Amniotic epithelial cell (primary cell): ENCODE data around the gene PVALEF.

Experiments used
- DNase-seq: peaks from one replicate; pipeline ENCODE4 v3.0.0-alpha.2; 2010; ENCODE audit warnings: low read depth

The PVALEF gene

DNA sequence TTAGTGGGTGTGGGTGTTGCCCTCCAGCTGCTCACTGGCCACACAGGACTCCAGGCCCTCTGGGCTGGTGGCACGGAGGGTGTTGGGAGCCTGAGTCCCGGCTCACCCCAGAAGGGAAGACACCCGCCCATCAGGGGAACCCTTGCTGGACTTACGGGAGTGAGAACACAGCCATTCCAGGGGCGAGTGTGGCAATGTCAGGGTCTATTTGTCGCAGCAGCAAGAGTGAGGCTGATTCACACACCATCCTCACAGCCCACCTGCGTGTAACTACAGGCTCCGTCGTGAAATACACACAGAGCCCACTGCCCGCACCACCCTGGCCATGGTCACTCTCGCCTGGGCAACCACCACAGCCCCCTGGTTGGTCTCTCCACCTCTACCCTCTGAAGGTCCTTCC lies 18.5 kb downstream of the PVALEF start:
- no peak for DNase-seq

DNA sequence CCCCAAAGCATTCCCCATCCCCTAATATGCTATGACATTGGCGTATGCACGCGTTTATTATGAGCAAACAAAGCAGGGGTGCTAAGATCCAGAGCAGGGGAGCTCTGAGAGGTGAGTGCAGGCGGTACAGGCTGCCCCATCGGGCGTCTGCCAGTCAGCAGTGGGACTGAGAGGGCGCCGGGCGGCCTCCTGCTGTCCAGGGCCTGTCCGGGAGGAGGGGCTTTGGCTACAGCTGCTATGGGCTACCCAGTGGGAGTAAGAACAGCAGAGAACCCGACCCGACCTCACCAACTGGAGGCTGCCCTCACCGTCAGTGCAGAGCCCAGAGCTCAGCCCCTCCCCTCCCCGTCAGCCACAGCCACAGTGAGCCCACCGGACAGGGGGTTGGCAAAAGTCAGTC lies 19.2 kb downstream of the PVALEF start:
- no peak for DNase-seq

DNA sequence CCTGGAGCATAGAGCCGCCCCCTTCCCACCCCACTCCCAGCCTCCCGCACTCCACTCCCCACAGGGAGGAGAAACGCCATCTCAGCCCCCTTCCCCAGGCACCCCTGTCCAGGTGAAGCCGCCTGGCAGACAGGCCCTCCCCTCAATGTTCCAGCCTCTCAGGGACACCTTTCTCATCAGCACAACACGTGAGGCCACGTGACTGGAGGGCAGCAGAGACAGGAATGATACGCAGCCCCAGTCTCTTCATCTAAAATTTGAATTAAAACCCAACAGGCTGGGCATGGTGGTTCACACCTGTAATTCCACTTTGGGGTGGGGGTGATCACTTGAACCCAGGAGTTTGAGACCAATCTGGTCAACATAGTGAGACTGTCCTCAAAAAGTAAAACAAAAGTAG lies 20.9 kb downstream of the PVALEF start:
- DNase-seq = no peak

DNA sequence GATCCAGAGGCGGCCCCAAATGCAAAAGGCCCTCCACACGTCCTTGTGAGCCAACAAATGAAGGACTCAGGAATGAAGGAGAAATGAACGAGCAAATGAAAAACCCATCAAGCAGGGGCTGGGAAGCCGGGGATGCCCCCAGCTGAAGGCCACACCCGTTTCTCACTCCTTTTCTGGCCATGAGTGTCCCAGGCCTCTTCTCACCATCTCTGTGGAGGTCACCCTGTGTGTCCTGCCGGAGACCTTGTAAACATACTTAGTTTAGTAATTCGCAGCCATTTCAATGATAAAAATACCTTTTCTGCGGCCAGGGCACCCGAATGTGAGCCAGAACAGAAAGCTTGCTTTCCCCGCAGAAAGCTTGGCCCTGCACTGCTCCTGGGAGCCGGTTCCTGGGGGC lies 21.8 kb downstream of the PVALEF start:
- no peak for DNase-seq

DNA sequence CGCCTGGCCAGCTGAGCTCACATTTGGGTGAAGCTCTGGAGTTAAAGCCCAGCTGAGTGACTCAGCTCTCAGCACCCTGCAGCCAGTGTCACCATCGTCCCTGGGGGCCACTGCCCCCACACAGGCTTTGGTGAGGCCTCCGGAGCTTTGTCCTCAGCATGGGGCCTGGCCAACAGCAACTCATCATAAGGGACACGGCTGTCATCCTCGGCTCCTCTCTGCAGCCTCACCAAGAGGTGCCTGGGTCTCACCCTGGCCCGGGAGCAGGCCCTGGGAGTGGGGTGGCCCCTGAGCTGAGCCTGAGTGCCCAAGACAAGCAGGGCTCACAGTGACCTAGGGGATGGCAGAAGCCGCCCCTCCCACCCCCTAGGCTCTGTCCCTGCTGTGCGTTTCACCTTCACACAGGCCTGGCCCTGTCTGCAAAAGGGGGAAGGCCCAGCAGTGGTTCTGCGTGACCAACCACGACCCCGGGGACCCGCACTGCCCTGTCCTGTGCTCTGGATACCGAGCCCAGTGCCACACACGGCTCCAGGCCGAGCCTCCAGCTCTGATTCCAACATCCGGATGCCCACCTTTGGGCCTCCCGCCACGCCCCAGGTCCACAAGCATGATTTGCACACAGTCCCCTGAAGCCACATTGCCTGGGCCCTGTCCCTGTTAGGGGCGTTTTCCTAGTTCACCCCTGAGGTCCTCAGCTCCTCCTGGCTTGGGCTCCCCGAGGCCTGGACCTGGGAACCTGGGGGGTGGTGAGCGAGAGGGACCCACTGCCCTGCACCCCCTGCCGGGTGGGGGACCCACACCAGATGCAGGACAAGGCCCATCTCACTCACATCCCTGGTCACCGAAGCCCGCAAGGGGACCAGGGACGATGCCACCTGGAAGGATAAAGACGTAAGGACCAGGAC lies 22.5 kb downstream of the PVALEF start:
- no peak for DNase-seq

DNA sequence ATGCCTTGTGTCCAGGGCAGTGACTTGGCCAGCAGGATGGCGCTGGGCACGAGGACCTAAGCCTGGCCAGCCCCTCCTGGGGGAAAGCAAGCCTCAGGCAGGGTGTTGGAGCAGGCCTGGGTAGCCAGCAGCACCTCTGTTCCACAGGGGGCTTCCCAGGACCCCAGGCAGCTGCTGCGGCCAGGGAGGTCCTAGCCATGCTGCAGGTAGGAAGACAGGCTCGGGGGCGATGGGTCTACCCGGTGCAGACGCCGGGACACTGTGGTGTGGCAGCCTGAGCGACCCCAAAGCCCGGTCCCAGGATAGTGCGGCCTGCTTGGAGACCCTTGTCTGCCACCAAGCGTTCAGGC lies 23.2 kb downstream of the PVALEF start:
- DNase-seq = no peak

DNA sequence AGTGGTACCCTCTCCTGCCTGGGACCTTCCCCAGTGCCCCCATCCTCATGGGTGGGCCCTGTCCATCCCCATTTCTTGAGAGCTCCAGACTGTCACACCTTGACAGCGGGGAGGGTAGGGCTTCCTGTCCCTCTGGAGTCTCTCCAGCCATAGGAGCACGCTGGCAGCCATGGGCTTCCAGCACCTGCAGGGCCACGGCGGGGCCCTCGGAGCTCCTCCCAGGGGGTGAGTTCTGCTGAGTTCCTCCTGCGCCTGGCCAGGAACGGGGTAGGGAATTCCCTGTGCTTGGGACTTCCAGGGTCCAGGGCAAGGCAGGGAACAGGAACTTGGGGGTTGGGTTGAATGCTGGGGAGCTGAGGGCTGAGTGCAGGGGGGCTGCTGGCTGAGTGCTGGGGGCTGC lies 23.7 kb downstream of the PVALEF start:
- DNase-seq = no peak

DNA sequence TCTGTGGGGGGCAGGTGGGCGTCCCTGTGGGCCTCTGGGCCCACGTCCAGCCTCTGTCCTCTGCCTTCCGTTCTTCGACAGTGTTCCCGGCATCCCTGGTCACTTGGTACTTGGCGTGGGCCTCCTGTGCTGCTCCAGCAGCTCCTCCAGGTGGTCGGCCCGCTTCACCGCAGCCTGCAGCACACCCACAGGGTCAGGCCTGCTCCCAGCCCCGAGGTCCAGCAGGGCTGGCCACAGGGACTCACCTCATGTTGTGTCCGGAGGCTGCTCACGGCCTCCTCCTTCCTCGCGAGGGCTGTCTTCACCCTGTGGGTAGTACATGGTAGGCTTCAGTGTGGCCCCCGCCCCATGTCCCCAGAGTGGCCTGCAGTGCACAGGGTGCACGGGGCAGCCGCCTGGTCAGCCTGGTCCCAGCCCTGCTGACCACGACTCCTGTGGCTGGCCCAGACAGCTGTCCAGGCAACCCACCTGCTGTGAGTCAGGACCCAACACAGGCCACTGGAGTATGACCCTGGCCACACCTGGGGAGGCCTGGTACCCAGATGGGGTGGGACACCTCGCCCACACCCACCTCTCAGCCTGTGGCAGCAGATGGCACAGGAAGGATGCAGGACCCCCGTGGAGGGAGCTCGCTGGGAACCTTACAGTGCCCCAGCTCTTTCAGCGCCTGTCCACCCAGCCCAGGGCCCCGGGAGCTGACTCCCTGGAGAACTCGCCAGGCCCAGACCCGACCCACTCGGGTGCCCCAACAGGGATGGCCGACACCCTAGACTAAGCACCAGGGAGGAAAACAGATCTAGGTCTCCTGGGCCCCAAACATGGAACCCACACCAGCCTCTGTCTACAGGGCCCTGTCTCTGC lies 24.6 kb downstream of the PVALEF start:
- DNase-seq = no peak

DNA sequence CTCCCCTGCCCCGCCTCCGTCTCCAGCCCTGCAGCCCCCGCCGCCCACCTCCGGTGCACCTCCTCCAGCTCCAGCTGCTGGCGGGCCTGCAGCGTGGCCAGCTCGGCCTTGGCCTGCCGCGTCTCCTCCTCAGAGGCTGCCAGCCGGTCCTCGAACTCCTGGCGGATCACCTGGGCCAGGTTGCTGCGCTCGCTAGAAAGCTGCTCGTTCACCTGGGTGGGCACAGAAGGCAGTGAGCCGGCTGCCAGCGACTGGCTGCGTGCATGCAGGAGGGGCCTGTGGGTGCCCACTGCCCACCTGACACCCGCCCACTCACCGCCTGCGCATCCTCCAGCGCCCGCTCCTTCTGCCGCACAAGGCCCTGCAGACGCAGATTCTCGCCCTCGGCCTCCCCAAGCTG lies 25.3 kb downstream of the PVALEF start:
- no peak for DNase-seq

DNA sequence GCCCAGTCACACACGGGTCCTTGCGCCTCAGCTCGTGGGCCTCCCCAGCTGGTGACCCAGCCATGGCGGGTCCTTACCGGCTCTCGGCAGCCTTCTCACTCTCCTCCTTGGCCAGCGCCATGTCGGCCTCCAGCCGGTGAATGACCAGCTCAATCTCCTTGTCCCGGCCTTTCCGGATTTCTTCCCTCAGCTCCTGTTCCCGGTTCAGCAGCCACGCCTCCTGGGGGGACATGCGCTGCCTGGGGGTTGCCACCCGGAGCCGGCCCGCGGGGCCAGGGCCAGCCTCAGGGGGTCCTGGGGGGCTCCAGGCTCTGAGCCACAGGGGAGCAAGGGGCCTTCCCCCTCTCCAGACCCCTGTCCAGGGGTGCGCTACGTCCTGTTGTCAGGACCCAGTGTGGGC lies 25.8 kb downstream of the PVALEF start:
- DNase-seq = no peak

DNA sequence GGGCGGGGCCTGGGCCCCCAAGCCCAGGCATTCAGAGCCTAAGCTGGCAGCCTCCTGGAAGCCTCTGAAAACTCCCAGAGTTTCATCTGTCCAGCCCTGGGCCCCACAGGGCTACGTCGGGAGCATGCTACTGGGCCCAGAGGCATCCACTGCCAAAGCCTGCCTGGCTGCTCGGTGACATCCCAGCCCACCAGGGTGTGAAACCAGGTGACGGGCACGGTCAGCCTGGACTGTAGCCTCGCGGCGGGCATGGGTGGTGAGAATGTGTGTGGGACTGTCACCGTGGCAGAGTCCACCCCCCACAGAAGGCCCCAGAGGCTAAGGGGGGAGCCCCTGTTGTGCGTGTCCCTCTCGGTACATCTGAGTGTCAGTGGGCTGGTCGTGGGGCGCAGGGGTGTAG lies 26.3 kb downstream of the PVALEF start:
- no peak for DNase-seq

DNA sequence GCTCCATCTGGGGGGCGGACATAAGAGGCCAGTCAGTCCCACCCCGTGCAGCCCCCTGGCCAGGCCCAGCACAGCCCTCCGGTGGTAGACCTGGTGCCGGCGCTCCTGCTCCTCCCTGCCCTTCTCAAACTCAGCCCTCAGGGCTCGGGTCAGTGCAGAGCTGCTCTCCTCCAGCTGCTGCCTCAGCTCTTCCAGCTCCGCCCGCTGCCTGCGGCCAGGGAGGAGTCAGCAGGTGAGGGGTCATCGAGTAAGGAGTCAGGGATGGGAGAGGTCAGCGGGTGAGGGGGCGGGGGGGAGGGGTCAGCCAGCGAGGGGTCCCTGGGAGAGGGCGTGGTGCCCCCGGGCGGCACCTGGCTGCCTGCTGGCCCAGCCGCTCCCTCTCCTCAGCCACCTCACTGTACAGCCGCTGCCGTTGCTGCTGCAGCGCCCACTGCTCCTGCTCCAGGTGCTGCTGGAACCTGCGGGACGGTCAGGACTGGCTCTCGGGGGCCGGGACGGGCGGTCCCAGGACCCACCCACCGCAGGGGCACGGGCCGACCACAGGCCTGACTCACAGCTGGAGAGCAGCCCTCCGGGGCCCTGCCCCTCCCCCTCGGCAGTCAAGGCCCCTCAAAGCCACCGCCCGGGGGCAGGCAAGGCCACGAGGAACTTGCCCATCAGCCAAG lies 27.2 kb downstream of the PVALEF start:
- DNase-seq = no peak

DNA sequence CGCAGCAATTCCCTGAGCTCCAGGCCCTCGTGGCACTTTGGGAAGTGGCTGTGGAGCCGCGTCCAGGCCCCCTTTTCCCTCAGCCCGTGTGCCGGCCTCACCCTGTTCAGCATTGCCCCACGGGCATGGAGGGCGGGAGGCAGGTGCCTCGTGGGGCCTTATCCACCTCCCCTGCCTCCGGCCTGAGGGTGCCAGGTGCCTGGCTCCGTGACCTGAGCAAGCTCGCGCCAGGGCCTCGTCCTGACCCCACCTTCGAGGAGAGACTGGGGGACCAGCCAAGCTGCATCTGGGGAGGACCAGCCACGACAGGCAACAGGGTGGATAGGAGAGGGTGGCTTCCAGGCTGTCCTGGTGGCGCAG lies 27.7 kb downstream of the PVALEF start:
- DNase-seq = no peak

DNA sequence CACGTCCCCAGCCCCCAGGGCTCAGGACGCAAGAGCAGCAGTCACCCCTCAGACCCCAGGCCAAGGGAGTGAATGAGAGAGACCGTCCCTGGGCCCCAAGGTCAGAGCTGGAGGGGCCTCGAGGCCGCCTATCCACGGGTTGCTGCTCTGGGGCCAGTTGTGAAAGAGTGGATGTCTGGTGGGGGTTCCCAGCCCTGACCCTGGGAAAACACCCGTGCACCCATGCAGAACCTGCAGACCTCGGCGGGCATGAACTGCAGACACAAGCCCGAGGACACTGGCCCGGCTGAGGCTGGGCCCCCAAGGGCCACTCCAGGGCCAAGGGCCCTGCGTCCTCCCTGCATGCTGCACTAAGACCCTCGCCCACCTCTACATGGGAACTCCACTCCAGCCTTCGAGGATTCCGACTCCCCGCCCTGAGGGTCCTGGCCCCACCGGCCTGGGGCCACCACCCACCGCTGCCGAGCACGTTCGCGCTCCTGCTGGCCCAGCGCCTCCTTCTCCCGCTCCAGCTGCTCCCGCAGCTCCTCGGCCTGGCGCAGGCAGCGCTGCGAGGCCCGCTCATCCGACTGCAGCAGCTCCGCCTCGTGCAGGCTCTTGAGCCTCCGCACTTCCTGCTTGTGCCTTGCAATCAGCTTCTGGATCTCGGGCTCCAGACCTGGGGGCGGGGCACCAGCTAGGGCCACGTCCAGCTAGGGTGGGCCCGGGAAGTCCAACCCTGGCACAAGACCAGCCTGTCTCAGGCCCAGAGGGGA lies 28.3 kb downstream of the PVALEF start:
- DNase-seq = peak; percentile 33

DNA sequence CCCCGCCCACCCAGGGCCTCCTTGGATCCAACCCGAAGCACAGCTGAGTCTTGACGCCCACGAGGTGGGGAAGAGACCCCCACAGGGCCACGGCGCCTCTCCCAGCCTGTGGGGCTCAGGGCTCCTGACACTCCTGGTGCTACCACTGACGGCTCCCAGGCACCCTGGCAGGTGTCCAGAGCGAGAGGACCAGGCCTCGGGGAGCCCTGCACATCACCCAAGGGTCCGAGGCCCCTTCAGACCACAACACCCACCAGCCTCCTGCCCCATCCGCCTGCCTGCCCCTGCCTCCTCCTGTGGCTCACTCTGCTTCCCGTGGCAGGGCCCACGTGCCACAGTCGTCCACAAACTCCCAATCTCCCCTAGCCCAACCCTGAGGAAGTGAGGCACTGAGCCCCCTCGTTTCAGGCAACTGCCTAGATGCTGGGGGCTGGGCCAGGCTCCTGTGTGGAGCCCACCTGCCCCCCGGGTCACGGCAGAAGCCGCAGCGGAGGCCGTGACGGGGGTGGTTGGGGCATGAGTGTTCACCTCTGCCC lies 29.0 kb downstream of the PVALEF start:
- no peak for DNase-seq

DNA sequence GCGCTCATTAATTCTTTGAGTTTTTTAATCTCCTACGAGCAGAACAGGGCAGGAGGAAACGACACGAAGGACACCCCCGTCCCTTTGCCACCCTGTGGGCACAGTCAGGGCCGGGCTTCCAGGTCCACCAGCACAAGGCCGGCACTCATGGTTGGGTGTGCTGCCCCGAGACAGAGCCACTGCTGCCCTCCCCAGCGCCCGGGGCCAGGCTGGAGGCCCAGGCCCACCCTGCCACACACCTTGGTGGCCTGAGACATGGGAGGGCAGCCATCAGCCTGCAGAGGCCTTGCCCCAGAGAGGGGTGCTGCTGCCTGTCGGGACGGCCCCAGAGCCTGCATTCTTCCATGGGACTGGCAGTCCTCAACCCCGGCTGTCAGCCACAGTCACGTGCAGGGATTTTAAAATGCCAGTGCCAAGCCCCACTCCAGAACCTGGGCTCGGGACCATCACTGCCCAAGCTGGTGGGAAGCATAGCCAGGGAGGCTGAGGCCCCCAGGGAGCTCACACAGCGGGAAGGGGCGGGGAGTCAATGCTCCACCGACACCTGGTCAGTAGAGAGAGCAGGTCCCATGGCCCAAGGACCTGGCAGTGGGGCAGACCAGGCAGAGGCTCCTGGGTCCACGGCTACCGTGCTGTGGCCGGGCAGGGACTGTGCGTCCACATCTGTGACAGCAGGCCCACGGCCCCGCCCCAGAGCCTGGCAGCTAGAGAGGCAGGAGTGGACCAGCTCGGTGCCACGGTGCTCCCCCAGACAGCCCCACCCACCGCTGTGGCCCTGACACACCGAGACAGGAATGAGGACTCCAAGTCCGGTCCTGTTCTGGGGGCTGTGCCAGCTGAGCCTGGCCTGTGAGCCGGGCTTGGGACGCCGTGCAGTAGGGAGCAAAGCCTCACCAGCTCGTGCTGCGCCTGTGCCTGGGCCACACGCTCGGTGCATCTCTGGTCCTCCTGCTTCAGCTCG lies 29.9 kb downstream of the PVALEF start:
- no peak for DNase-seq

DNA sequence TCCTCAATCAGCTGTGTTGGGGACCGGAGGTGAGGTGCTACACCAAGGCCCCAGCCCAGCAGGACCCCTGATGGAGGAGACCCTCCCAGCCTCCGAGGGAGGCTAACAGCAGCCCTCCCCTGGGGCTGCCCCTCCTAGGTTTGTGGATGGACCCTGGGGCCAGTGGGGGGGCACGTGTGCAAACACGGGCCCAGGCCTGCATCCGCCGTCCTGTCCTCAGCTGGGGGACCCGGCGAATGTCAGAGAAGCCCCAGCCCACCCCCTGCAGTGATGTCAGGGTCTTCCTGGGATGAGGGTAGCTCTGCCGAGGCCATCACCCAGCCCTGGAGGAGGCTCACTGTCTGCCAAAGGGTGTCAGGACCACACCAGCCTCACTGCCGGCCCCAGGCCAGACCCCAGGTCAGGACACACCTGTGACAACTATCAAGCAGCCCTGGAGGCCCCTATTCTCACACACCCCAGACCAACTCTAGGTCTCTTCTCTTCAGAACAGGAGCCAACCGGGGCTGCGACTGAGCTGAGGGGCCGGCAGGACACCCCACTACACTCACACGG lies 30.7 kb downstream of the PVALEF start:
- no peak for DNase-seq

DNA sequence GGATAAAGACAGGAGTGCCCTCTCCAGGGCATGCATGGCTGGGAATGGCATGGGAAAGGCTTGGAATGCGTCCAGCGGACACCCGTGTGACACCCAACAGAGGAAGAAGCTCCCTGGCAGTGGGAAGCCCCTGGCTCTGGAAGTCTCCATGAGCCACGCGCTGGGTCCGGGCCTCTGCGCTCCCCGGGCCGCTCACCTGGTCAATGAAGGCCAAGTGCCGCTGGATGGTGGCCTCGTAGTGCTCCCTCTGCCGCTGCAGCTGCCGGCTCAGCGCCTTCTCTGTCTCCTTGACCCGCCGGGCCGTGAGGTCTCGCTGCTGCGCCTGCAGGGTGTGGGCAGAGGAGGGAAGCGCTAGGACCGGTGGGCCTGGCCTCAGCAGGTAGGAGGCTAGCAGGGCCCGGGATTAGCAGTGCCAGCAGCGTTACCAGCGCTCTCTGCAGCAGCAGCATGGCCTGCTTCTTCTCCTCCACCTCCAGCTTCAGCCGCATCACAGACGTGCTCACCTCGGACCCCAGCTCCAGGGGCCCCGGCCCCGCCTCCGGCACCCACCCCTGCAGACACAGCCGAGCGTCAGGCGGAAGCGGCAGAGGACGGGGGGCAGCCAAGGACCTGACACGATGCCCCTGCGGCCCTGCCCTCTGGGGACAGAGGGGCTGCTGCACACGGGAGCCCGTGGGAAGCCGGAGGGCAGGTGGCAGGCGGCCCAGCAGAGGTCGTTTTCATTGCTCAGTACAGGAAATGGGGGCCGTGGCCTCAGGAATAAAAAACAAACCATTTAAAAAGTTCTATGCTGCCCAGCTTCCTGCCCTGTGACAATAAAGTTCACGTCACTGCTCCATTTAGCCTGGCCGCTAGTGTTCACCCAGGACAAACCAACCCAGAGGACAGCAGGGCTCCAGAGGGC lies 31.4 kb downstream of the PVALEF start:
- no peak for DNase-seq

DNA sequence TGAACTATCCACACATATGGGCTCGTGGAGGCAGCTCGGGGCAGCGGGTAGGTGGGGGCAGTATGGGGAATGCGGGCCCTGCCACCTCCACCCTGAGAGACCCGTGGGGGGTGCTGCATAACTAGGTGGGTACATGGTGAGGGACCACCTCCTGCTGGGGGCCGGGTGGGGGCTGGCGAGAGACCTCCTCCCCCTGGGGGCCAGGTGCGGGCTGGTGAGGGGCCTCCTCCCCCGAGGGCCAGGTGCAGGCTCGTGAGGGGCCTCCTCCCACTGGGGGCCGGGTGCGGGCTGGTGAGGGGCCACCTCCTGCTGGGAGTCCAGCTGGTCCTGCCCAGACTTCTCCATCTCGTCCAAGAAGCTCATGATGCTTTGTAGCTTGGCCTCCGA lies 32.1 kb downstream of the PVALEF start:
- no peak for DNase-seq
